ENCODE measurements around the gene RAD51AP2. TPM values are rescaled to one million over a fixed set of nuclear protein-coding genes. Genes with fewer than 3 reads are reported as not detected.

The RAD51AP2 gene
- total and polyA plus RNA-seq, 2 donors (not counting 1 experiment from before 2014, with no cell fraction given), result 0.02 to 0.17 TPM

GRCh38 chr2:17521621-17522020, 3.4 kb upstream of the RAD51AP2 start:
- Histone ChIP-seq H3K4me2 (ENCODE audit: extremely low read depth, insufficient read depth, low read length) (no peak overlapping the region), H3K4me3 (replicated peaks in 1 of 4; ENCODE audit: control extremely low read depth in 1 of 4, insufficient read depth in 1 of 4, low read depth in 3 of 4, low read length in 4 of 4) (no peak overlapping the region), H3K79me2 (ENCODE audit: control insufficient read depth, insufficient read depth, low read length) (no peaks in the 10 kb centered on the region), H4K20me1 (ENCODE audit: control insufficient read depth, extremely low read depth, insufficient read depth, low read length) (no peaks in the 10 kb centered on the region), H3K9me3 (ENCODE audit: control insufficient read depth, insufficient read depth, low read depth, low read length) (no peaks in the 10 kb centered on the region), H3K27me3 (ENCODE audit: control insufficient read depth, insufficient read depth, low read length) (no peaks in the 10 kb centered on the region), H3K27ac (ENCODE audit: insufficient read depth, low read length) (no peak overlapping the region), H3K9ac (ENCODE audit: insufficient read depth, low read length) (no peak overlapping the region), H3K4me1 (ENCODE audit: control insufficient read depth, extremely low read depth, insufficient read depth, low read length) (peaks cover 6% of the 10 kb centered on the region), H3K36me3 (ENCODE audit: control insufficient read depth, insufficient read depth, low read length) (no peaks in the 10 kb centered on the region), H2AFZ (ENCODE audit: low read length) (no peak overlapping the region)
- DNase-seq (ENCODE audit: low read depth in 2 of 2), result no peak
- TF ChIP-seq EZH2 (IDR thresholded peaks at IDR 0.05; ENCODE audit: low read length, missing control alignments) (no peak), CTCF (conservative IDR thresholded peaks at IDR 0.05 in 1 of 2, IDR thresholded peaks at IDR 0.05 in 1 of 2; ENCODE audit: low read depth in 1 of 2, low read length in 2 of 2) (no peak)

- Histone ChIP-seq H3K27ac (ENCODE audit: insufficient read depth, low read length) (no peak overlapping the region), H3K36me3 (ENCODE audit: control insufficient read depth, insufficient read depth, low read length) (no peaks in the 10 kb centered on the region), H3K4me1 (ENCODE audit: control insufficient read depth, extremely low read depth, insufficient read depth, low read length) (peaks cover 6% of the 10 kb centered on the region), H3K4me3 (replicated peaks in 1 of 4; ENCODE audit: control extremely low read depth in 1 of 4, insufficient read depth in 1 of 4, low read depth in 3 of 4, low read length in 4 of 4) (no peak overlapping the region), H3K9me3 (ENCODE audit: control insufficient read depth, insufficient read depth, low read depth, low read length) (no peaks in the 10 kb centered on the region), H3K9ac (ENCODE audit: insufficient read depth, low read length) (no peak overlapping the region), H4K20me1 (ENCODE audit: control insufficient read depth, extremely low read depth, insufficient read depth, low read length) (no peaks in the 10 kb centered on the region), H2AFZ (ENCODE audit: low read length) (no peak overlapping the region), H3K79me2 (ENCODE audit: control insufficient read depth, insufficient read depth, low read length) (no peaks in the 10 kb centered on the region), H3K4me2 (ENCODE audit: extremely low read depth, insufficient read depth, low read length) (no peak overlapping the region), H3K27me3 (ENCODE audit: control insufficient read depth, insufficient read depth, low read length) (no peaks in the 10 kb centered on the region)
- TF ChIP-seq CTCF (conservative IDR thresholded peaks at IDR 0.05 in 1 of 2, IDR thresholded peaks at IDR 0.05 in 1 of 2; ENCODE audit: low read depth in 1 of 2, low read length in 2 of 2) (no peak), EZH2 (IDR thresholded peaks at IDR 0.05; ENCODE audit: low read length, missing control alignments) (no peak)
- DNase-seq (ENCODE audit: low read depth in 2 of 2), result no peak
Measured at GRCh38 chr2:17520761-17521160, 2.5 kb upstream of the RAD51AP2 start.

- Histone ChIP-seq H3K4me2 (ENCODE audit: extremely low read depth, insufficient read depth, low read length) (no peak overlapping the region), H4K20me1 (ENCODE audit: control insufficient read depth, extremely low read depth, insufficient read depth, low read length) (no peaks in the 10 kb centered on the region), H3K9ac (ENCODE audit: insufficient read depth, low read length) (no peak overlapping the region), H2AFZ (ENCODE audit: low read length) (no peak overlapping the region), H3K4me3 (replicated peaks in 1 of 4; ENCODE audit: control extremely low read depth in 1 of 4, insufficient read depth in 1 of 4, low read depth in 3 of 4, low read length in 4 of 4) (no peak overlapping the region), H3K27ac (ENCODE audit: insufficient read depth, low read length) (no peak overlapping the region), H3K4me1 (ENCODE audit: control insufficient read depth, extremely low read depth, insufficient read depth, low read length) (peaks cover 6% of the 10 kb centered on the region), H3K9me3 (ENCODE audit: control insufficient read depth, insufficient read depth, low read depth, low read length) (no peaks in the 10 kb centered on the region), H3K79me2 (ENCODE audit: control insufficient read depth, insufficient read depth, low read length) (no peaks in the 10 kb centered on the region), H3K27me3 (ENCODE audit: control insufficient read depth, insufficient read depth, low read length) (no peaks in the 10 kb centered on the region), H3K36me3 (ENCODE audit: control insufficient read depth, insufficient read depth, low read length) (no peaks in the 10 kb centered on the region)
- DNase-seq (ENCODE audit: low read depth in 2 of 2), result no peak
- no peak for TF ChIP-seq EZH2 (IDR thresholded peaks at IDR 0.05; ENCODE audit: low read length, missing control alignments)
- no peak for TF ChIP-seq CTCF (conservative IDR thresholded peaks at IDR 0.05 in 1 of 2, IDR thresholded peaks at IDR 0.05 in 1 of 2; ENCODE audit: low read depth in 1 of 2, low read length in 2 of 2)
Measured at GRCh38 chr2:17519486-17519885, 1.2 kb upstream of the RAD51AP2 start.
